GM21529 (cell line): ENCODE results near the gene CAP1.
"Not testable (repeated sequence)": the region's sequence is repeated elsewhere in the genome, so short reads cannot be mapped to it uniquely, and the experiment has no call there.

Experiments used
- ATAC-seq: cut with Tn5 transposase; IDR thresholded peaks from one replicate; pipeline ENCODE4 v1.9.1; 2021; ENCODE audit not compliant: unreplicated experiment

The CAP1 gene

GRCh38 chr1:40040511-40041465 is at the start of gene CAP1:
Gene CAP1 (plus strand): TSS chr1:40040729. CDS start chr1:40059347, 18,618 bp downstream.
- ATAC-seq: peak; percentile 73

GRCh38 chr1:39992234-39992633 is 48.3 kb upstream of the CAP1 start:
- ATAC-seq: no peak

- ATAC-seq: no peak
Measured at GRCh38 chr1:39992888-39993287, 47.6 kb upstream of the CAP1 start.

- peak; percentile 85 for ATAC-seq
Measured at GRCh38 chr1:39995973-39996393, 44.5 kb upstream of the CAP1 start.

- no peak for ATAC-seq
Measured at GRCh38 chr1:39996396-39997004, 44.0 kb upstream of the CAP1 start.

- ATAC-seq: no peak
Measured at GRCh38 chr1:40001456-40001855, 39.1 kb upstream of the CAP1 start.

GRCh38 chr1:40003156-40004093 is 37.1 kb upstream of the CAP1 start:
- peak; percentile 84 for ATAC-seq

- ATAC-seq: no peak
Measured at GRCh38 chr1:40004857-40005256, 35.7 kb upstream of the CAP1 start.

GRCh38 chr1:40007481-40008034 is 33.0 kb upstream of the CAP1 start:
- ATAC-seq: not testable (repeated sequence)

- no peak for ATAC-seq
Measured at GRCh38 chr1:40011198-40011597, 29.3 kb upstream of the CAP1 start.

- ATAC-seq: no peak
Measured at GRCh38 chr1:40014253-40014706, 26.2 kb upstream of the CAP1 start.

- ATAC-seq: no peak
Measured at GRCh38 chr1:40014812-40015594, 25.5 kb upstream of the CAP1 start.

- no peak for ATAC-seq
Measured at GRCh38 chr1:40017951-40018575, 22.5 kb upstream of the CAP1 start.

- no peak for ATAC-seq
Measured at GRCh38 chr1:40020447-40021085, 20.0 kb upstream of the CAP1 start.

- ATAC-seq: no peak
Measured at GRCh38 chr1:40023379-40023944, 17.1 kb upstream of the CAP1 start.

GRCh38 chr1:40024671-40025070 is 15.9 kb upstream of the CAP1 start:
- ATAC-seq: no peak

GRCh38 chr1:40027647-40028046 is 12.9 kb upstream of the CAP1 start:
- ATAC-seq: no peak

- no peak for ATAC-seq
Measured at GRCh38 chr1:40029608-40030007, 10.9 kb upstream of the CAP1 start.
